ENCODE data around the gene CD2BP2.
A peak's percentile ranks its signal among the peaks of the same experiment; 100 is the strongest.

CD2BP2 gene

DNA sequence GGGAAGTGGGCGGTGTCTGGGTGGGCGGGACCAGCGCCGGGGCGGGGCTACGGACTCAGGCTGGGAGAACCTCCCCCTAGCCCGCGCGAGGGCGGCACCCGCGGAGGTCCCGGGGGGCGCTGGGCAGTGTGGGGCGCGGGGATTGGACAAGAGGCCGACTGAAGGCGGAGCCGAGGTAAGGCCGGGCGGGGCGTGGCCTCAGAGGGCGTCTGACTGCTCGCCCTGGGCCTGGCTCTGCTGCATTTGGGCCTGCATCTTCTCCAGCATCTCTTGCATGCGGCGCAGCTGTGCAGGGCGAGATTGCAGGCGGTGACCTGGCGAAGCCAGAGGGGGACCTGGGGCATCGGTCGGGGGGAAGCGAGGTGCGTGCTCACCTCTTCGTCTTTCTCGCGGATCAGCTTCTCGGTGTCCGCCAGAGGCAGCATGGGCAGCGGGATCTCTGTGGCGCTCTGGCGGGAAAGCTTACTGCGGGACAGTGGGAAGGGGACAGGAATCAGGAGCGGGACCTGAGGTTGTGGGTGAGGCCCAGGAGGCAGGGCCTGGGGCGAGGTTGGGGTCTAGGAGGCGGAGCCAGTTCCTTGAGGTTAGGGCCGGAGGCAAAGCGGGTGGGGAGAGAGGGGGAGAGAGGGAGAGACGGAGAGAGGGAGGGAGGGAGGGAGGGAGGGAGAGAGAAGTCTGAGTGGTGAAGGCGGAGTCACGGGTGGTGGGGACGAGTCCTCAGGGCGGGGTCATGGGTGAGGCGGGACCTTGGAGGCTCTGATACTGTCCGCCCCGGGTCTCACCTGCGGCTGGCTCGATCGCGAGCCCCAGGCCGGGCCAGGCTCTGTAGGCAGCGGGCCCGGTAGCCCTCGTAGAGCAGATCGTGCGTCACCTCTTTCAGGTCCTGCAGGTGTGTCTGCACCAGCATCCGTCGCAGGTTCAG, 23.4 kb upstream of the CD2BP2 start:
- DNase-seq, result peak; percentile 99 to 100

DNA sequence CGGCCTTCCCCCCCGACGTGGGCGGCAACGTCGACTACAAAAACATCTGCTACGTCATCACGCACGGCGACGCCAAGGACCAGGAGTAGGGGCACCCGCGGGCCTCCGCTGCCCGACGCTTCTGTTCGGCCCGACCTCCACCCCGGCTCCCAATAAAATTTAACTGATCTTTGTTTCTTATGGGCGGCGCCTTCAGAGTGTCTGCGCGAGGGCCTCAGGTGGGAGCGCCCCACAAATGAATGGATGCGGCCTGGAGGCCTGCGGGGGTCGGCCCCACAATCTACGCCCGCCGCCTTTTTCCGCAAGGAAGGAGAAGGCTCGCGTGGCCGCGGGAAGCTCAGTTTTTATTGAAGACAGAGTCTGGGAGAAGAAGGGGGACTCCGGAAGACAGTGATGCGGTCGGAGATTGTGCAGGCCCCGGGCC, 22.7 kb upstream of the CD2BP2 start:
- peak; percentile 73 to 76 for DNase-seq

- no peak for DNase-seq
Measured at GRCh38 chr16:30377050-30377811, 22.1 kb upstream of the CD2BP2 start.

GRCh38 chr16:30376461-30376902, 21.4 kb upstream of the CD2BP2 start:
- DNase-seq, result no peak

- no peak for DNase-seq
Measured at GRCh38 chr16:30375864-30376263, 20.8 kb upstream of the CD2BP2 start.

- no peak for DNase-seq
Measured at GRCh38 chr16:30374538-30374937, 19.4 kb upstream of the CD2BP2 start, which contains the start of gene MYL11. MYL11 (plus strand) TSS chr16:30374802; CDS start chr16:30374858, 56 bp downstream.

GRCh38 chr16:30372725-30373124, 17.6 kb upstream of the CD2BP2 start:
- no peak for DNase-seq

- DNase-seq, result no peak
Measured at GRCh38 chr16:30372038-30372712, 17.1 kb upstream of the CD2BP2 start.

GRCh38 chr16:30371248-30371816, 16.2 kb upstream of the CD2BP2 start:
- DNase-seq, result no peak

DNA sequence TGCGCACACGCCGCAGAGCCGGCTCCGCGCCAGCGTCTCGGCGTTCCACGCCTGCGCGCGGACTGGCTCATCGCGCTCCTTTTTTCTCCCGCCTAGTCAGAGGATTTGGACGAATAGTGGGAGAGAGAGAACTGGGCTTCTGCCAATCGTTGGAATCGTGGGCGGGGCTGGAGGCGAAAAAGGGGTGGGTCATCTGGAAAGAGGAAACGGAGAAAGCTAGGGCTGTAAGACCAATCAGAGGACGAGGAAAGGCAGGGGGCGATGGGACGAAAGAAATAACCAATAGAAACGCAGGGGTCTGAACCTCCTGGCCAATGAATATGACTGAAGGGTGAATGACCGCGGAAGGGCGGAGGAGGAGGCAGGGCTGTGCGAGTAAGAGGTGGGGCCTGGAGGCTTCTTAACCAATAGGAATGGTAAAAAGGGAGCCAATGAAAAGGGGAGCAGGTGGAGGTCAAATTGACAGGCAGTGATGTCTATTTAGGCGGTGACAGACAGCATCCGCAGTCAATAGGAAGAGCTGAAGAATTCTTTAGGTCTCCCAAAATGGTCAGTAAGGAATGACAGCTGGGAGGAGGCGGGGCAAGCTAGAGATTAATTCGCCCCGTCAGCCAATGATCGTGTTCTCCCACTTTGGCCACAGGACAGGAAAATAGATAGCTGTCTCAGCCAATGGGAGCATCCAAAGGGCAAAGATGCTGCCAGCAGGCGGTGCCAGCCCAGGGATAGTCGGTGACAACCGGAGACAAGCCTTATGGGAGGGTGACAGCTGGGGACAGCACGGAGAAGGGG, 15.5 kb upstream of the CD2BP2 start, which contains the start of gene TBC1D10B:
TSS of gene TBC1D10B (minus strand) at position 39 of the 792 bp plus-strand sequence. CDS start 311 bp downstream, outside the sequence.
- peak; percentile 96 to 97 for DNase-seq

- no peak for DNase-seq
Measured at GRCh38 chr16:30369938-30370455, 14.9 kb upstream of the CD2BP2 start.

- no peak for DNase-seq
Measured at GRCh38 chr16:30369091-30369937, 14.2 kb upstream of the CD2BP2 start.

GRCh38 chr16:30368792-30369090, 13.6 kb upstream of the CD2BP2 start:
- no peak for DNase-seq

GRCh38 chr16:30368122-30368791, 13.1 kb upstream of the CD2BP2 start:
- no peak for DNase-seq

DNA sequence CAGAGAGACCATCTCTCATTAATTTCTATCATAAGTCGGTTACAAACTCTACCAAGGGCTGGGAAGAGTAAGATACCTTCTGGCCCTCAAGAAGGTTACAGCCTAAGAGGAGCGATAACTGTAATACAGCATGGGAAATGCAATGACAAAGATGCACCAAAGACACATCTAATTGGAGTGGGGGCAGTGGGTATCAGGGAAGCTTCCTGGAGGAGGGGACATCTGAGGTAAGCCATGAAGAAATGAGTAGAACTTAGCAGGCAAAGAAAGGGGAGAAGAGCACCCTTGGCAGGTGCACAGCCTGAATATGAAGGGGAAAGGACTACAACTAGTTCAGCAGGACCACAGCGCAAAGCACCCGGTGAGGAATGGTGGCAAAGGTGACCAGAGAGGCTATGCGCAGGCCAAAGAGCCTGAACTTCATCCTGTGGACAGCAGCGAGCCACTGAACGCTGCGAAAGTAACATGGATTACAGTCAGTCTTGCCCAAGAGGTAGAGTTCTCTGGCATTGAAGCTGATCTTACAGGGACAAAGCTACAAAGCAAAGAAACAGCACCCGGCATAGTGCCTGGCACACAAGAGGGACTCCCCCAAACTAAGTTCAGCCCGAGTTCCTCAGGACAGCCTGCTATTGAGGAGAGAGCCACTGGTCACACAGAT, 12.4 kb upstream of the CD2BP2 start:
- no peak for DNase-seq

DNA sequence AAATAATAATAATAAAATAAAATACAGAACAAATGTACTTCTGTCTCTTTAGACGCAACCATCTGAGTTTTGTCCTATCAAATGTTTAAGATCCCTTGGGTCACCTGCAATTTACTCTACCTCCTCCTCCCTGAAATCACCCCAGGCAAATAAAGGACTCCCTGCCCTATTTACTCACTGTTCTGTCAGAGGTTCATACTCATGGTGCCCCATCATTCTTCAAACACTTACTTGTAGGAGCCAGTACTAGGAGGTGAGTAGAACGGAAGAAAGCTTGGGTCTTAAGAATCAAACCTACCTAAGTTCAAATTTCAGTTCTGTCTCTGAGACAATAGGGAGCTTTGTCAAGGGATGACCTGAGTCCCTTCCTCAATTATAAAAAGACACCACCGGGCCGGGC, 11.4 kb upstream of the CD2BP2 start:
- no peak for DNase-seq

GRCh38 chr16:30365200-30365599, 10.1 kb upstream of the CD2BP2 start:
- no peak for DNase-seq

DNA sequence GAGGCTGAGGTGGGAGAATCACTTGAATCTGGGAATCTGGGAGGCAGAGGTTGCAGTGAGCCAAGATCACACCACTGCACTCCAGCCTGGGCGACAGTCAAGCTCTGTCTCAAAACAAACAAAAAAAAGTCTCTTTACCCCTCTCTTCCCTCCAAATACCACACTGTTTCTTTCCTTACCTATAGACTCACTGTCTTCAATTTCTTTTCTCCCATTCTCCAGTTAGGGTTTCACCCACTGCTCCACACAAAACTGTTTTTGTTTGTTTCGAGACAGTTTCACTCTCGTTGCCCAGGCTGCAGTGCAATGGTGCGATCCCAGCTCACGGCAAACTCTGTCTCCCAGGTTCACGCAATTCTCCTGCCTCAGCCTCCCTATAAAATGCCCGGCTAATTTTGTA, 6.1 kb upstream of the CD2BP2 start:
- no peak for DNase-seq

- DNase-seq, result no peak
Measured at GRCh38 chr16:30359871-30360170, 4.7 kb upstream of the CD2BP2 start.

Measured in stimulated activated CD4-positive, alpha-beta T cell treated with anti-CD3 and anti-CD28 coated beads, Interleukin-2, amount 100 ng/mL, for 48 hours (primary cell).